GM19455 (cell line): ENCODE measurements around the gene CLRN1.

Experiments
- ATAC-seq: cut with Tn5 transposase; IDR thresholded peaks from one replicate; pipeline ENCODE4 v1.9.1; 2021; ENCODE audit not compliant: unreplicated experiment

Gene CLRN1

GRCh38 chr3:150878290-150878689 is 94.2 kb downstream of the CLRN1 start:
- no peak for ATAC-seq

GRCh38 chr3:150877303-150877702 is 95.2 kb downstream of the CLRN1 start:
- ATAC-seq, result no peak

- no peak for ATAC-seq
These were observed 95.8 kb downstream of the CLRN1 start for GRCh38 chr3:150876611-150877265.
